HepG2 (cell line): ENCODE results near the gene CADM1. TPM values are rescaled to one million over a fixed set of nuclear protein-coding genes. Genes with fewer than 3 reads are reported as not detected.
A peak's percentile ranks its signal among the peaks of the same experiment; 100 is the strongest.

Experiments used
- ATAC-seq: fragments of 200-7000 bp; cut with Tn5 transposase; 3 replicates; pipeline ENCODE4 v1.9.1; 2020; ENCODE audit warnings: mild to moderate bottlenecking, moderate library complexity
- BruUV-seq: library from RNA; stranded (reverse); fragments of 400-500 nt; replicated peaks from 2 replicates; lab custom pipeline; 2021; lab: Mats Ljungman, UMichigan
- CTCF ChIA-PET: fragments of 300-600 bp; formaldehyde crosslinking; extraction: SDS; loops from one replicate; lab custom pipeline; 2021; ENCODE audit warnings: low total read pairs, inconsistent platforms, low intra/inter-chr PET ratio; lab: Yijun Ruan, JAX
- POLR2A ChIA-PET: fragments of 350-600 bp; sonication (Branson Sonifier 250); formaldehyde crosslinking; loops from one replicate; lab custom pipeline; 2020; ENCODE audit warnings: antibody characterized with exemption, inconsistent platforms; lab: Yijun Ruan, JAX
- DNase-seq: peaks from one replicate; pipeline ENCODE4 v3.0.0-alpha.2; 2015; ENCODE audit warnings: low spot score
- FAIRE-seq: peaks from 3 replicates; lab custom pipeline; 2011; peaks lifted over from hg19 to GRCh38; lab: Jason Lieb, UNC
- H2AFZ ChIP-seq: one replicate; pipeline ENCODE4 v1.6.1; 2011; ENCODE audit warnings: low read length, inconsistent platforms
- H3K27ac ChIP-seq: fragments of 300-600 bp; 3 replicates; pipeline ENCODE4 v1.8.0; 2011; ENCODE audit warnings: mixed run types, mild to moderate bottlenecking, mixed read lengths, low read length, inconsistent platforms; ENCODE audit not compliant: insufficient read depth; ENCODE audit errors: extremely low read length
- H3K27me3 ChIP-seq, 2 experiments: fragments of 200-600 bp in 1 of 2; 2 replicates in 1 of 2; 3 replicates in 1 of 2; pipeline versions ENCODE4 v1.6.0 to v1.8.0; 2011; ENCODE audit warnings: low read length in 2 of 2, mild to moderate bottlenecking in 2 of 2, moderate library complexity in 2 of 2, inconsistent platforms in 1 of 2; ENCODE audit not compliant: insufficient read depth in 2 of 2, control insufficient read depth in 1 of 2
- H3K36me3 ChIP-seq, 2 experiments: fragments of 200-600 bp in 1 of 2; replicated peaks in 1 of 2; 2 replicates in 1 of 2; 3 replicates in 1 of 2; pipeline versions ENCODE4 v1.5.1 to v1.8.0; 2011; ENCODE audit warnings: low read length in 2 of 2, inconsistent platforms in 1 of 2; ENCODE audit not compliant: insufficient read depth in 2 of 2, control insufficient read depth in 1 of 2
- H3K4me1 ChIP-seq: 2 replicates; pipeline ENCODE4 v1.5.1; 2012; ENCODE audit warnings: low read length, inconsistent platforms; ENCODE audit not compliant: insufficient read depth
- H3K4me2 ChIP-seq: 2 replicates; pipeline ENCODE4 v1.6.0; 2011; ENCODE audit warnings: low read depth, low read length, inconsistent platforms
- H3K4me3 ChIP-seq, 3 experiments: fragments of 200-600 bp in 1 of 3; sonication (generic), shearing (Covaris generic) in 1 of 3; replicated peaks in 1 of 3; 2 replicates each; pipeline ENCODE4 v1.5.1; 2011 to 2016; ENCODE audit warnings: low read length in 3 of 3, inconsistent platforms in 2 of 3, low read depth in 2 of 3, mild to moderate bottlenecking in 2 of 3, control low read depth in 1 of 3, mixed read lengths in 1 of 3; ENCODE audit not compliant: insufficient read depth in 1 of 3
- H3K79me2 ChIP-seq: one replicate; pipeline ENCODE4 v1.6.1; 2011; ENCODE audit warnings: low read length, inconsistent platforms; ENCODE audit not compliant: insufficient read depth
- H3K9ac ChIP-seq: 2 replicates; pipeline ENCODE4 v1.6.0; 2011; ENCODE audit warnings: mild to moderate bottlenecking, low read depth, low read length, inconsistent platforms; ENCODE audit not compliant: insufficient read depth
- H3K9me3 ChIP-seq: 2 replicates; pipeline ENCODE4 v1.5.1; 2012; ENCODE audit warnings: mild to moderate bottlenecking, low read length
- H4K20me1 ChIP-seq: 2 replicates; pipeline ENCODE4 v1.6.0; 2011; ENCODE audit warnings: inconsistent platforms, mild to moderate bottlenecking, low read length, moderate library complexity; ENCODE audit not compliant: insufficient read depth
- ELF4 ChIP-seq: sonication (generic); formaldehyde crosslinking; IDR thresholded peaks from 2 replicates; pipeline ENCODE4 v1.5.0; 2020; ENCODE audit warnings: missing genetic modification reagents, mild to moderate bottlenecking, moderate library complexity, borderline replicate concordance
- FOSL1 ChIP-seq: sonication (generic); formaldehyde crosslinking; IDR thresholded peaks from 2 replicates; pipeline ENCODE4 v1.9.0; 2021; ENCODE audit warnings: missing genetic modification reagents, borderline replicate concordance
- FOXP4 ChIP-seq: sonication (generic); formaldehyde crosslinking; IDR thresholded peaks from 2 replicates; pipeline ENCODE4 v1.4.0; 2020; ENCODE audit warnings: missing genetic modification reagents
- HDAC2 ChIP-seq: sonication (generic); formaldehyde crosslinking; IDR thresholded peaks from 2 replicates; pipeline ENCODE4 v1.4.0; 2020; ENCODE audit warnings: missing genetic modification reagents
- MTF2 ChIP-seq: sonication (generic); formaldehyde crosslinking; IDR thresholded peaks from 2 replicates; pipeline ENCODE4 v1.5.0; 2020; ENCODE audit warnings: missing genetic modification reagents, borderline replicate concordance
- NFE2L2 ChIP-seq: fragments of 150-350 bp; IDR thresholded peaks from 2 replicates; pipeline ENCODE4 v1.6.1; 2014; ENCODE audit warnings: low read length
- NR2F1 ChIP-seq, 2 experiments: fragments of 450-650 bp in 1 of 2; formaldehyde crosslinking in 1 of 2; IDR thresholded peaks; 2 replicates each; pipeline versions ENCODE4 v1.5.0 to v1.6.1; 2016 to 2020; ENCODE audit warnings: mild to moderate bottlenecking in 1 of 2, missing compliant biosample characterization in 1 of 2, missing genetic modification reagents in 1 of 2, moderate library complexity in 1 of 2
- SMARCE1 ChIP-seq: fragments of 450-650 bp; IDR thresholded peaks from 2 replicates; pipeline ENCODE4 v1.6.1; 2017; ENCODE audit warnings: borderline replicate concordance
- SPEN ChIP-seq: sonication (generic); formaldehyde crosslinking; IDR thresholded peaks from 2 replicates; pipeline ENCODE4 v1.5.1; 2020; ENCODE audit warnings: low read depth, mild to moderate bottlenecking, missing genetic modification reagents
- ZBTB37 ChIP-seq: sonication (generic); formaldehyde crosslinking; IDR thresholded peaks from 2 replicates; pipeline ENCODE4 v1.4.0; 2020; ENCODE audit warnings: mild to moderate bottlenecking, missing genetic modification reagents
- ZC3H4 ChIP-seq: sonication (generic); formaldehyde crosslinking; IDR thresholded peaks from 2 replicates; pipeline ENCODE4 v1.4.0; 2020; ENCODE audit warnings: missing genetic modification reagents, borderline replicate concordance
- WGBS: methylation state at CpG from one replicate; pipeline ENCODE4 v1.1.6; 2017; ENCODE audit warnings: low lambda C conversion rate; 5-methylcytosine and 5-hydroxymethylcytosine counted together
- in situ Hi-C: cut with HindIII; loops from 2 replicates; pipeline ENCODE4 v1.10.0; 2017; ENCODE audit warnings: low pct_unique_long_range_greater_than_20kb; ENCODE audit not compliant: extremely low pct_ligation_motif_present
- intact Hi-C: fragments of 100-400 bp; cut with micrococcal nuclease; formaldehyde crosslinking; loops from one replicate; pipeline ENCODE4 v1.10.0; 2022; ENCODE audit not compliant: unreplicated experiment
- polyA plus RNA-seq, 8 experiments: library from polyadenylated mRNA; depleted of rRNA in 3 of 8; stranded (reverse) in 7 of 8; unstranded in 1 of 8; fragments of >200 nt; fragmentation: Illumina TruSeq in 4 of 8; extraction: Trizol in 4 of 8; gene quantifications; 2 replicates each; pipeline versions ENCODE4 v1.2.1 to v1.2.3, GENCODE V29; 2011 to 2016; ENCODE audit warnings: low read depth in 4 of 8, missing spikeins in 1 of 8, mixed read lengths in 1 of 8; ENCODE audit not compliant: insufficient read depth in 1 of 8
- total RNA-seq, 5 experiments: library from RNA; depleted of rRNA; stranded (reverse); fragments of >200 nt; fragmentation: Illumina TruSeq; extraction: Trizol; gene quantifications; 2 replicates each; pipeline ENCODE4 v1.2.3, GENCODE V29; 2016; ENCODE audit warnings: low read depth in 1 of 5

CADM1 gene
- total and polyA plus RNA-seq, 2 of the 13 experiments (the other 11 are each of a cell fraction or from before 2014, with no cell fraction given) = 71.3 to 122 TPM

- H3K9me3 ChIP-seq = no peaks in the 10 kb centered on the region
- H3K4me3 ChIP-seq = no peak overlapping the region
- no peak overlapping the region for H3K27ac ChIP-seq
- ATAC-seq (no peak), DNase-seq (no peak), FAIRE-seq (no peak)
- intact Hi-C loops = no loop called here
- ChIA-PET CTCF (no interaction called here), POLR2A (no interaction called here)
- no peak overlapping the region for H2AFZ ChIP-seq
- no peaks in the 10 kb centered on the region for H3K79me2 ChIP-seq
- H3K4me2 ChIP-seq = no peak overlapping the region
- no peaks in the 10 kb centered on the region for H3K27me3 ChIP-seq
- in situ Hi-C loops = no loop called here
- no peaks in the 10 kb centered on the region; a peak in 1 of 5 replicates for H3K36me3 ChIP-seq
- TF ChIP-seq FOXP4 (CRISPR knock-in tag) (no peak), NFE2L2 (peak; percentile 62)
- no peaks in the 10 kb centered on the region for H4K20me1 ChIP-seq
- BruUV-seq = TSS peak; percentile 37
- no peak overlapping the region for H3K9ac ChIP-seq
- 86% methylated on average over 3 of the region's 3 CpGs for WGBS
- peaks cover 10% of the 10 kb centered on the region for H3K4me1 ChIP-seq
Measured at GRCh38 chr11:115286614-115287013, 217.6 kb downstream of the CADM1 start.

GRCh38 chr11:115284773-115285172 is 219.4 kb downstream of the CADM1 start:
- POLR2A ChIA-PET = no interaction called here
- Histone ChIP-seq H3K4me1 (peaks cover 28% of the 10 kb centered on the region), H4K20me1 (no peaks in the 10 kb centered on the region; the same call in 1 of the 2 replicates), H2AFZ (no peak overlapping the region), H3K9me3 (no peaks in the 10 kb centered on the region), H3K4me3 (no peak overlapping the region), H3K9ac (no peak overlapping the region), H3K36me3 (no peaks in the 10 kb centered on the region; a peak in 1 of 5 replicates), H3K27ac (no peak overlapping the region), H3K27me3 (no peaks in the 10 kb centered on the region), H3K4me2 (no peak overlapping the region), H3K79me2 (no peaks in the 10 kb centered on the region)
- BruUV-seq = no TSS peak
- FAIRE-seq = no peak
- no peak for ATAC-seq
- no peak for DNase-seq
- TF ChIP-seq NR2F1 (CRISPR knock-in tag; IDR thresholded peaks at IDR 0.05) (no peak), SMARCE1 (no peak), MTF2 (CRISPR knock-in tag) (no peak), SPEN (CRISPR knock-in tag) (no peak), FOSL1 (no peak), HDAC2 (CRISPR knock-in tag) (no peak), ELF4 (CRISPR knock-in tag) (no peak), ZC3H4 (CRISPR knock-in tag) (no peak), ZBTB37 (CRISPR knock-in tag) (no peak)
- in situ Hi-C loops = no loop called here
- CTCF ChIA-PET = no interaction called here
- WGBS = 96% methylated on average over 4 of the region's 4 CpGs
- intact Hi-C loops = no loop called here
